Right atrium auricular region (tissue), 2 donors: Measurements from ENCODE around the gene SLC22A16. TPM values are rescaled to one million over a fixed set of nuclear protein-coding genes. Genes with fewer than 3 reads are reported as not detected.

Experiments
- DNase-seq: peaks from one replicate; pipeline ENCODE4 v3.0.0-alpha.2; 2019; ENCODE audit warnings: low spot score
- H3K27ac ChIP-seq, 2 donors: fragments of 200-600 bp; sonication (generic); 1 replicate in 1 of 2; 2 replicates in 1 of 2; pipeline ENCODE4 v1.5.1; 2016 to 2019
- H3K27me3 ChIP-seq, 2 donors: fragments of 200-600 bp; sonication (generic); one replicate each; pipeline versions ENCODE4 v1.5.1 to v1.6.0; 2017 to 2019
- H3K36me3 ChIP-seq: fragments of 200-600 bp; sonication (generic); one replicate; pipeline ENCODE4 v1.5.1; 2016
- H3K4me1 ChIP-seq, 2 donors: fragments of 200-600 bp; sonication (generic); one replicate each; pipeline versions ENCODE4 v1.5.1 to v1.6.0; 2017 to 2019
- H3K4me3 ChIP-seq, 2 donors: fragments of 200-600 bp; sonication (generic); 1 replicate in 1 of 2; 2 replicates in 1 of 2; pipeline ENCODE4 v1.5.1; 2017 to 2019; ENCODE audit warnings: mild to moderate bottlenecking in 1 of 2, moderate library complexity in 1 of 2
- H3K9me3 ChIP-seq, 2 donors: fragments of 200-600 bp; sonication (generic); one replicate each; pipeline ENCODE4 v1.5.1; 2019
- CTCF ChIP-seq, 2 donors: fragments of 200-600 bp; sonication (generic); IDR thresholded peaks; one replicate each; pipeline ENCODE4 v1.5.1; 2019; ENCODE audit warnings: antibody characterized with exemption in 2 of 2
- total RNA-seq, 2 donors: library from RNA; depleted of rRNA; stranded (reverse); fragments of >200 nt; gene quantifications; one replicate each; pipeline ENCODE4 v1.1.0, GENCODE V29; 2016

Gene SLC22A16
- total RNA-seq, 2 donors from 2014 or later: not detected

- no peaks in the 10 kb centered on the region for H3K9me3 ChIP-seq
- no peak for TF ChIP-seq CTCF (IDR thresholded peaks at IDR 0.05)
- DNase-seq: no peak
Observed at GRCh38 chr6:110418594-110418993, 57.8 kb downstream of the SLC22A16 start.

GRCh38 chr6:110415086-110415916, 61.1 kb downstream of the SLC22A16 start, which contains the start of gene DDO:
TSS of gene DDO (minus strand) at chr6:110415575. CDS start at chr6:110413462, 2,113 bp downstream.
- DNase-seq: peak; percentile 87
- Histone ChIP-seq H3K4me3 (peak within 1 kb of the TSS; percentile 23 to 43), H3K4me1 (peaks cover 0 to 23% of the 10 kb centered on the region in 2 donors), H3K27ac (peak within 1 kb of the TSS; percentile 79 to 86), H3K36me3 (no peaks in the 10 kb centered on the region), H3K27me3 (no peaks in the 10 kb centered on the region), H3K9me3 (no peaks in the 10 kb centered on the region)
- no peak for TF ChIP-seq CTCF (IDR thresholded peaks at IDR 0.05)

More at GRCh38 chr6:110418594-110418993, 57.8 kb downstream of the SLC22A16 start:
- Histone ChIP-seq H3K36me3 (no peaks in the 10 kb centered on the region), H3K4me3 (no peak overlapping the region), H3K27ac (no peak overlapping the region), H3K27me3 (no peaks in the 10 kb centered on the region), H3K4me1 (peaks cover 0 to 14% of the 10 kb centered on the region in 2 donors)

GRCh38 chr6:110414669-110415068, 61.7 kb downstream of the SLC22A16 start:
- H3K36me3 ChIP-seq: no peaks in the 10 kb centered on the region
- no peaks in the 10 kb centered on the region for H3K27me3 ChIP-seq
- H3K9me3 ChIP-seq: no peaks in the 10 kb centered on the region
- peak overlapping the region; percentile 79 to 86 for H3K27ac ChIP-seq
- TF ChIP-seq CTCF (IDR thresholded peaks at IDR 0.05): no peak
- peak overlapping the region; percentile 23 to 43 for H3K4me3 ChIP-seq
- DNase-seq: no peak
- peaks cover 0 to 23% of the 10 kb centered on the region in 2 donors for H3K4me1 ChIP-seq

- no peaks in the 10 kb centered on the region for H3K27me3 ChIP-seq
- H3K4me3 ChIP-seq: no peak overlapping the region
- peaks cover 0 to 23% of the 10 kb centered on the region in 2 donors for H3K4me1 ChIP-seq
- no peak for DNase-seq
- H3K27ac ChIP-seq: peak overlapping the region in 1 of 2 donors; percentile 6
- TF ChIP-seq CTCF (IDR thresholded peaks at IDR 0.05): no peak
- no peaks in the 10 kb centered on the region for H3K36me3 ChIP-seq
- H3K9me3 ChIP-seq: no peaks in the 10 kb centered on the region
Observed at GRCh38 chr6:110412360-110412759, 64.1 kb downstream of the SLC22A16 start.

- no peaks in the 10 kb centered on the region for H3K9me3 ChIP-seq
- H3K27ac ChIP-seq: no peak overlapping the region
- H3K4me1 ChIP-seq: peaks cover 0 to 23% of the 10 kb centered on the region in 2 donors
- H3K4me3 ChIP-seq: no peak overlapping the region
- TF ChIP-seq CTCF (IDR thresholded peaks at IDR 0.05): no peak
- DNase-seq: no peak
- no peaks in the 10 kb centered on the region for H3K27me3 ChIP-seq
- H3K36me3 ChIP-seq: no peaks in the 10 kb centered on the region
Observed at GRCh38 chr6:110410511-110410910, 65.9 kb downstream of the SLC22A16 start.
